HCEC 1CT (cell line): ENCODE measurements around the gene SLC8A1.

Experiments used
- DNase-seq: peaks from one replicate; pipeline ENCODE4 v3.0.0-alpha.2; 2017

The SLC8A1 gene

DNA sequence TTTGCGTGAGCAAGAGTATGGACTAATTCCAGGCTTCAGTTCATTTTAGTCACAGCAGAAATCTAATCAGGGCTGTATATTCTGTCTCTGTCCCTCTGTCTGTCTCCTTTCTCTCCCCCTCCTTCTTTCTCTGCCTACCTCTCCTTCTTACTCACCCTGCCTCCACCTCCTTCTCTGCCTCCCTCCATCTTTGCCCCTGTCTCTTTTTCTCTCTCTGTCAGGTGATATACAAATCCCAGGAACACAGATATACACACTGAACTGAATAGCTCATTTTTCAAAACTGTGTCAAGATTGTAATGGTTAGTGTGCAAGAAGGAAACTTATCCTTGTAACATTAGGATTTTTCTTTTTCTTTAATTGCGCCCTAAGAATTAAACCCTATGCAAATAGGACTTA is 32.5 kb downstream of the SLC8A1 start:
- DNase-seq: no peak

DNA sequence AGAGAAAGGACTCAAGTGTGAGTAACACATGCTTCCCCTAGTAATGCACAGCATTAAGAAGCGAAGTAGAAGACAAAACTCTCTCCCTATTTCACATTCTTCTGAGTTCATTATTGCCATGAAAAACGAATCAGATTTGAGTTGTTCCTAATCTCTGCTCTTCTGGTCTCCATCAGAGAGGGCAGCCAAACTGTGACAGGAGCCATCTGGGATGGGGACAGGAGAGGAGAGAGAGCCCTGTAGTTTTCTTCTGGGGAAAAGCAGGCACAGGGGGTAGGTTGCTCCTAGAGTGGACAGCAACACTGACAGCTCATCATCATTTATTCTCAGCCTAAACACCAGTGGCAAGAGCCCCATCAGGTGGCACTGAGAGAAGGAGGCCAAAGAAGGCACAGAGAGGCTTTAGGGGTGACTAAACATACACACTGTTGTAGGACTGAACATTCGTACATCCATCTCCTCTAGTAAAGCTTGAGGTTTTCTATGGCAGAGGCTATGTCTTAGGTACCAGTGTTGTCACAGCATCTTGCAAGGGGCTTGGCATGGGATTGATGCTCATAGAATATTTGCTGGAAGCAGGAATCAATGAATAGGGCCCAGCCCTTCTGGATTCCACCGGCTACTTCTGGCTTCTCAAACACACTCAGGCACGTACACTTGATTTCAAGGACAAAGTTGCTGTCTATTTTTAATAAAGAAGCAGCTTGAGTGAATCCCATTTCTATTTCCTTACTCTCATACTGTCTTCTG is 33.1 kb downstream of the SLC8A1 start:
- no peak for DNase-seq

DNA sequence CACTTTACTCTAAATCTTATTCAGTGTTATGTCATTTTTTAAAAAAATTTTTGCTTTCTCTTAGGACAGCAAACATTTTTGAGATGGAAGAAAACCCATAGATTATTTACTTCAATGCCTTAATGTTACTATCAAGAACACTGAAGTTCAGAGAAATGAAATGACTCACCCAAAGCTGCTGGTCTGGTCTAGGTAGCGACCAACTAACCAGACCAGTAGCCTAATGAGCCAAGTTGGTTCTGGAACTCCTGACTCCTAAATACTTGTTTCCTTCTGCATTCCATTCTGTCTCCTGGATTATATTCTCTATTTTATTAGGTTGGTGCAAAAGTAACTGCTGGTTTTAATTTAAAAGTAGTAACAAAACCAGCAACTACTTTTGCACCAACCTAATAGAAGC is 35.4 kb downstream of the SLC8A1 start:
- no peak for DNase-seq

GRCh38 chr2:40415391-40415790 is 36.5 kb downstream of the SLC8A1 start:
- no peak for DNase-seq

DNA sequence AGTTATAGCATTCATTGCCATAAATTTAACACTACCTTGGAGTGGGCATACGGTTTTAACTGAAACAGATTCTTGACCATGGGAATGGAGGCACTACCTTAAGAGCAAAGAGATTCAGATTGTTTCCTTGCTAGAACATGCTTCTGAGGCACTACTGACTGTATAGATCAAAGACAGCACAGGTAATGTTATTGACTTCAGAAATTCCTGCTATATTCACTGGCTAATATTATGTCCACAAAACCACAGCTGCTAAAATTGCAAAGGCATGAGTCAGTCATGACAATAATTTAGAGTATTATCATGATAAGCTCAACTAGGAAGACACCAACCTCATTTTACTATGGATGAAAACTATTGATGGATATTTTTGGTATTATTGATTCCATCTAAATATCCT is 39.4 kb downstream of the SLC8A1 start:
- peak; percentile 49 for DNase-seq

GRCh38 chr2:40410695-40411094 is 41.2 kb downstream of the SLC8A1 start:
- no peak for DNase-seq

GRCh38 chr2:40409734-40410133 is 42.2 kb downstream of the SLC8A1 start:
- DNase-seq: no peak

GRCh38 chr2:40406485-40407289 is 45.2 kb downstream of the SLC8A1 start:
- DNase-seq: no peak

DNA sequence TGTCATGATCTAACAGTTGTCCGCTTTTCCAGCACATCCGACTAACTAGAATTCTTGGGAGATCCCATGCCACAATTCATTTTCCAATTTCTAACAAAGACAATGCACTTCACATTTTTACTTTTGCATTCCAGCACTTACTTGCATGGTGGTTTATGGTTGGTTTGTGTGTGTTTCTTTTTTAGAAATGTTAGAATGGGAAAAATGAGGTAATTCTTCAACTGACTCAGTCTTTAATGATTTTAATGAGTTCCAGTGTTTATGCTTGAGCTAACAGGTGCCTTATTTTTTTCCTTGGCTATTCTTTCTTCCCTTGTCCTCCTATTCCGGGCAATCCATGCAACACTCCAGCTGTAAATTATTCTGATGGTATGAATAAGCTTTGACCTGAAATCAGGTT is 46.4 kb downstream of the SLC8A1 start:
- DNase-seq: peak; percentile 36

DNA sequence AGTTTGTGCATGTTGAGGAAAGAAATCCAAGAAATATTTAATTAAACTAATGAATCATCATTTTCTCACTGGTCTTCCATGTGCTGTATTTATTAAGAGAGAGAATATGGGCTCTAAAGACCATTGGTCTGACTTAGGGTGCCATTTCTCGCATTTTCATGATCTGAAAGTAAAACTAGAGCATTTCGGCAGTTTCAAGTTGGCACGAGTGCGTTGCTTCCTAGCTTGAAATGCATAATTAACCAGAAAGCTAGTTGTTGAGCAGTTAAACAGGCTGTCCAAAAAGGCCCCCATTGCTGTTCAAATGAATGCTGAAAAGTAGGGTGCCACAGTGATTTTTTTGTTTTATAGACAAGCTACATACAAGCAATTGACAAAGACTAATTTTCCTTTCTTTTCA is 47.4 kb downstream of the SLC8A1 start:
- DNase-seq: no peak

DNA sequence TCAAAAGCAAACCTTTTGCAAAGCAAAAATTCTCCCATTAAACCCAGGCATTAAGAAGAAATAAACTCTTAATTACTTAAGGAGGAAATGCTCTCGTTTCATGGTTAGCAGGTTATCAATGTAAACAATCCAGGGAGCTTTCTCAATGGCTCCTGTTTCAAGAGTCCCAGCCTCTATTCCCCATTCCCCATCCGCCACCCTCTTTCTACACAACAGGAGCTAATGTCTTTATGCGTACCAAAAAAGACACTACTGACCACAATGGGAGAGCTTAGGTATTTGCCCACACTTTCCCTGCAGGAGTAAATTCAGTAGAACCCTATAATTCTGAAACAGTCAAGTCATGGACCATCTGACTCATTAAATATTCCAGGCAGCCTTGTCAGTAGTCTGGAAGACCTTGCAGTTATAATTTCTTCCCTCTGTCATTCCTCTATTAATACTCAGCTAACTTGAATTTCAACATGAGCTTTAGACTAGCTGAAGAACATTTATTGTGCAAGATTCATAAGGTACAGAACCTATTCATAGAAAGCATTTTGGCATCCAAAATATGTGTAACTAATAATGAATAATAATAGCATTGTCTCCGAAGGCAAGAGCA is 48.6 kb downstream of the SLC8A1 start:
- peak; percentile 98 for DNase-seq

GRCh38 chr2:40401896-40402295 is 50.0 kb downstream of the SLC8A1 start:
- DNase-seq: peak; percentile 97

- peak; percentile 65 for DNase-seq
These were observed 51.4 kb downstream of the SLC8A1 start for GRCh38 chr2:40400336-40400953.

GRCh38 chr2:40397765-40398164 is 54.1 kb downstream of the SLC8A1 start:
- no peak for DNase-seq

GRCh38 chr2:40396124-40396523 is 55.8 kb downstream of the SLC8A1 start:
- DNase-seq: no peak

DNA sequence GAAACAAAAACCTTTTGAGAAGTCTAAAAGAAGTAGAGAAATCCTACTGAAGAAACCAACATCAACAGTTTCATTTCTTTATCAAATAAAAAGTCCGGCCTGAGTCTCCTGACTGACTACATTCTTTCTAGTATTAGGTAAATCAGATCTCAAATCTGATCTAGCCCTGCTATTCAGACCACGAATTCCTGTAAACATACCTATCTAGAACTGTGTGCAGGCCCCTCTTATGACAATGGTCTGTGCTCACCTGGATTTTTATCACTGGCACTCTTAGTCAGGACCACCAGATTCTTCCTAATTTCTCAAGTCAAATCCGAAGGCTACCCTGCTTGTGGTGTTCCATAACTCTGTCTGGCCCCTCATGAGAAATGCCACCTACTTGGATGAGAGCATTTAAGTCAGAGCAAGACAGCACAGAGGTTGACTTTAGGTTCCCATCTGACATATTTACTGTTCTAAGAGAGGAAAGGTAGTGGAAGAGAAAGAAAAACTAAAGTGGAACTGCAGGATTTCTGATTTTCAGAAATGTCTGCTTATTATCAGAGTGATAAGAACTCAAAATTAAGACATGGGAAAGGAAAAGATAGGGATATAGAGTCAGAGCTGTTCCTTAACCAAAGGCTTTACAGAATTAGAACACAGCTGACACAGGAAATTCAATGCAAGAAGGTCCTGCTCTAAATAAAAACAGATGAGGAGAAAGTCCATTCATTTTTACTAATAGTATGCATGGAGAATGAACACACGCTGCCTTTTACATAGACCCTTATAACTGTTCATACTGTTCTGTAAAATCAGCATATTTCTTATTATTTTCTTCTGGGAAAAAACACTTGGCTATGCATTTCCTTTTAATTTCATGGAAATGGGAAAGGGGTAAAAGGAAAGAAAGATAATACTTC is 56.5 kb downstream of the SLC8A1 start:
- peak; percentile 26 for DNase-seq

GRCh38 chr2:40394597-40394996 is 57.3 kb downstream of the SLC8A1 start:
- DNase-seq: no peak

DNA sequence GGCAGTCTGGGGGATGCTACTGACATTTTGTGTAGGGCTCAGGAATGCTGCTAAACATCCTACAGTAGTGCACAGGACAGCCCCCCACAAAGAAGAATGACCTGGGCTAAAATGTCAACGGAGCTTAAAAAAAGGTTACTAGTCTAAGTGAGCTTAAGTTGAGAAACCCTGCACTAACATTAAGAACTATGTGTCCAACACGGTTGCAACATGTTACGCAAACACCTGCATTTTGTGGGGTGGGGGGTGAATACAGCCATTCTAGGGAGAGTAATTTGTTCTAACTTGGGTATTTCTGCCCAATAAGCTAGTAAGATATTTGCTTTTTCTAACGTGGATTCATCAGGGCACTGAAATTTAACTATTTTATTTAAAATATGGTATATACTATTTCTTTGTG is 57.9 kb downstream of the SLC8A1 start:
- DNase-seq: no peak

- no peak for DNase-seq
These were observed 63.7 kb downstream of the SLC8A1 start for GRCh38 chr2:40388161-40388560.

DNA sequence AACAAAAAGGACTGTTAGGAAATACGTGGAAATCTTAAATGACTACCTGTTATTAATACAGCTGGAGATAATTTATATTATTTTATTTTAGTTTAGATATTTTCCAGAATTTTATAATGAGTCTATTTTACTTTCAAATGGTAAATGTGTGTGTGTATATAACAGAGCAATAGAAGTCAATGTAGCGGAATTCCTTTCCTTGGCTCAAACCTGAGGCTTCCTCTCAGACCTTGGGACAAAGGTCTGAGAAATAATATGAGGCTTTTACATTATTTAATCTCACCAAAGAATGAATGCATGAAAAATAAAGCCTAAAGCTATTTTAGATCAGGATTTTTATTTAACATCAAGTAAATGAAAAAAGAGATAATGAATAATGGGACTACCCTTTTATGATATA is 65.7 kb downstream of the SLC8A1 start:
- no peak for DNase-seq

GRCh38 chr2:40384714-40385113 is 67.2 kb downstream of the SLC8A1 start:
- DNase-seq: peak; percentile 90

GRCh38 chr2:40384233-40384632 is 67.7 kb downstream of the SLC8A1 start:
- no peak for DNase-seq
